Mesenchymal stem cell (in vitro differentiated cells and primary cell): ENCODE results near the gene ROPN1.
"Not testable (repeated sequence)": the region's sequence is repeated elsewhere in the genome, so short reads cannot be mapped to it uniquely, and the experiment has no call there.

Source experiments
- DNase-seq: peaks from one replicate; pipeline ENCODE4 v3.0.0-alpha.2; 2013
- H2AFZ ChIP-seq: one replicate; pipeline ENCODE4 v1.6.1; 2013; ENCODE audit warnings: low read depth, mild to moderate bottlenecking, control low read depth, inconsistent platforms, low read length, moderate library complexity
- H2AK5ac ChIP-seq: 2 replicates; pipeline ENCODE4 v1.6.1; 2013; ENCODE audit warnings: low read length, moderate library complexity, mild to moderate bottlenecking, inconsistent platforms; ENCODE audit not compliant: severe bottlenecking
- H2BK120ac ChIP-seq: one replicate; pipeline ENCODE4 v1.6.1; 2013; ENCODE audit warnings: low read depth, mild to moderate bottlenecking, inconsistent platforms, low read length, moderate library complexity
- H2BK12ac ChIP-seq, 2 experiments: one replicate each; pipeline ENCODE4 v1.6.1; 2013; ENCODE audit warnings: inconsistent platforms in 2 of 2, low read length in 2 of 2, mild to moderate bottlenecking in 2 of 2, moderate library complexity in 2 of 2, control low read depth in 1 of 2
- H2BK15ac ChIP-seq: one replicate; pipeline ENCODE4 v1.6.1; 2013; ENCODE audit warnings: mild to moderate bottlenecking, low read depth, inconsistent platforms; ENCODE audit not compliant: poor library complexity, severe bottlenecking
- H2BK5ac ChIP-seq: 2 replicates; pipeline ENCODE4 v1.6.1; 2013; ENCODE audit warnings: low read depth, mild to moderate bottlenecking, low read length, control low read depth, inconsistent platforms; ENCODE audit not compliant: poor library complexity, severe bottlenecking
- H3K14ac ChIP-seq, 2 experiments: one replicate each; pipeline ENCODE4 v1.6.1; 2013; ENCODE audit warnings: inconsistent platforms in 2 of 2, low read length in 2 of 2, control low read depth in 1 of 2, mild to moderate bottlenecking in 1 of 2, moderate library complexity in 1 of 2
- H3K18ac ChIP-seq, 2 experiments: one replicate each; pipeline ENCODE4 v1.6.1; 2013; ENCODE audit warnings: inconsistent platforms in 2 of 2, low read length in 2 of 2, control low read depth in 1 of 2, low read depth in 1 of 2, mild to moderate bottlenecking in 1 of 2
- H3K23ac ChIP-seq, 2 experiments: one replicate each; pipeline ENCODE4 v1.6.1; 2013; ENCODE audit warnings: inconsistent platforms in 2 of 2, low read length in 2 of 2, mild to moderate bottlenecking in 2 of 2, moderate library complexity in 2 of 2, control low read depth in 1 of 2
- H3K27ac ChIP-seq: 2 replicates; pipeline ENCODE4 v1.5.1; 2013; ENCODE audit warnings: mild to moderate bottlenecking, moderate library complexity, low read length, control low read depth, inconsistent platforms; ENCODE audit not compliant: poor library complexity, severe bottlenecking
- H3K27me3 ChIP-seq, 2 experiments: 2 replicates each; pipeline versions ENCODE4 v1.6.1 to v1.7.0; 2013; ENCODE audit warnings: low read length in 2 of 2, mild to moderate bottlenecking in 2 of 2, moderate library complexity in 2 of 2, control low read depth in 1 of 2, inconsistent platforms in 1 of 2; ENCODE audit not compliant: control insufficient read depth in 1 of 2, insufficient read depth in 1 of 2
- H3K36me3 ChIP-seq, 2 experiments: 2 replicates each; pipeline versions ENCODE4 v1.6.1 to v1.7.0; 2013; ENCODE audit warnings: low read length in 2 of 2, control low read depth in 1 of 2, inconsistent platforms in 1 of 2, low read depth in 1 of 2, mild to moderate bottlenecking in 1 of 2; ENCODE audit not compliant: insufficient read depth in 2 of 2, control insufficient read depth in 1 of 2
- H3K4ac ChIP-seq, 2 experiments: one replicate each; pipeline ENCODE4 v1.6.1; 2013; ENCODE audit warnings: inconsistent platforms in 2 of 2, low read length in 2 of 2, mild to moderate bottlenecking in 2 of 2, moderate library complexity in 2 of 2, control low read depth in 1 of 2, low read depth in 1 of 2
- H3K4me1 ChIP-seq: 2 replicates; pipeline ENCODE4 v1.6.1; 2013; ENCODE audit warnings: low read depth, low read length, control low read depth; ENCODE audit not compliant: control insufficient read depth, insufficient read depth
- H3K4me2 ChIP-seq: 2 replicates; pipeline ENCODE4 v1.6.1; 2013; ENCODE audit warnings: low read length, mild to moderate bottlenecking, inconsistent platforms; ENCODE audit not compliant: poor library complexity, severe bottlenecking
- H3K4me3 ChIP-seq, 2 experiments: 2 replicates each; pipeline versions ENCODE4 v1.5.1 to v1.7.0; 2013; ENCODE audit warnings: low read length in 2 of 2, mild to moderate bottlenecking in 2 of 2, control low read depth in 1 of 2, low read depth in 1 of 2; ENCODE audit not compliant: insufficient read depth in 1 of 2
- H3K79me1 ChIP-seq: replicated peaks from 2 replicates; pipeline ENCODE4 v1.6.1; 2013; ENCODE audit warnings: mild to moderate bottlenecking, control low read depth, low read length, inconsistent platforms; ENCODE audit not compliant: poor library complexity, severe bottlenecking
- H3K9ac ChIP-seq: 2 replicates; pipeline ENCODE4 v1.7.0; 2013; ENCODE audit warnings: mild to moderate bottlenecking, low read length, moderate library complexity
- H3K9me3 ChIP-seq: 2 replicates; pipeline ENCODE4 v1.7.0; 2013; ENCODE audit warnings: mild to moderate bottlenecking, low read length; ENCODE audit not compliant: control insufficient read depth
- H4K8ac ChIP-seq: one replicate; pipeline ENCODE4 v1.6.1; 2013; ENCODE audit warnings: inconsistent platforms, mild to moderate bottlenecking, low read length, moderate library complexity
- H4K91ac ChIP-seq: one replicate; pipeline ENCODE4 v1.6.1; 2013; ENCODE audit warnings: mild to moderate bottlenecking, low read length, inconsistent platforms
- WGBS: methylation state at CpG from one replicate; pipeline ENCODE4 v1.1.7; 2013; ENCODE audit warnings: mixed read lengths; 5-methylcytosine and 5-hydroxymethylcytosine counted together

ROPN1 gene

DNA sequence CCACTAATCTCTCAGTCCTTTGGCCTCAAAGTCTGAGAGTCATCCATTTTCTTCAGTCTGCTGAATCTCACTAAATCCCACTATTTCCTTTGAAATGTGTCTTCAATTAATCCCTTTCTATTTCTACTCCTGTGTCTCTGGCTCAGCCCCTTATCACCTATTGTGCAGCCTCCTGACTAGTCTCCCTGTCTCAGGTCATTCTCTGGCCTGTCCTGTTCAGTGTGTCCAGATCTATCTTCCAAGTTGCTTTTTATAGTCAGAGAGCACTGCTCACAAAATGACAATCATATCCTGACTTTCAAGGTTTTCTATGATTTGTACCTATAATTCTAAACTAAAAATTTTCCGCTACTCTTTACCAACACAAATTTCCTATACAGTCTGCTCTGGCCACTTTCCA is 7.6 kb downstream of the ROPN1 start:
- Histone ChIP-seq H3K4me2 (no peak overlapping the region), H3K27me3 (peaks cover 26 to 71% of the 10 kb centered on the region in 2 experiments), H3K4me3 (no peak overlapping the region), H3K9ac (no peak overlapping the region), H2BK5ac (no peak overlapping the region), H4K8ac (no peak overlapping the region), H3K27ac (no peak overlapping the region), H3K14ac (no peak overlapping the region), H3K23ac (no peak overlapping the region), H3K4ac (no peak overlapping the region), H3K18ac (no peak overlapping the region), H2BK120ac (no peak overlapping the region), H2AFZ (no peak overlapping the region), H3K9me3 (peaks cover 16% of the 10 kb centered on the region), H3K36me3 (no peaks in the 10 kb centered on the region), H3K79me1 (no peaks in the 10 kb centered on the region), H2BK12ac (no peak overlapping the region), H2BK15ac (no peak overlapping the region), H3K4me1 (peaks cover 3% of the 10 kb centered on the region), H4K91ac (no peak overlapping the region), H2AK5ac (no peak overlapping the region)
- DNase-seq, result no peak
- WGBS, result 96% methylated on average over 1 of the region's 1 CpG

DNA sequence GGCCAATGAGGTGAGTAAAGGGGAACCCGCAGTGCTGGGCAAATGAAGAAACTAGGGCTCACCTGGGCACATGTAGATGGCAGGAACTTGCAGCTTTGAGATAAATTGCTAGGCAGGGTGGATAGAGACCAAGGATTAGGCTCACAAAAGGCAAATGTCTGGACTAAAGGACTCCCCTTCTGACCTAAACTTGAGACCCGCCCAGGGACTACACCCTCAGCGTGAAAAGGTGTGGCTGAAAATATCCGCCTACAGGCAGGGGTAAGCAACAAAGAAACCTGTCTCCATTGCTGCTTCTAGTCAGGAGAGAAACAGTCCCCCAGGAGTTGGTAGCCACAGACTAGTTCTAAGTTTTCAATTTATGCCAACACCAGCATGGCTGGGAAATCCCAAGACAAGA is 10.6 kb downstream of the ROPN1 start:
- H2BK12ac ChIP-seq, H3K9ac ChIP-seq, H3K4me1 ChIP-seq, H4K91ac ChIP-seq, H3K23ac ChIP-seq, H3K4me3 ChIP-seq, H2BK5ac ChIP-seq, DNase-seq, H3K79me1 ChIP-seq, H3K14ac ChIP-seq, H2AK5ac ChIP-seq, H2BK15ac ChIP-seq, H2AFZ ChIP-seq, H4K8ac ChIP-seq, H3K27ac ChIP-seq, H3K36me3 ChIP-seq, H3K18ac ChIP-seq, H3K4me2 ChIP-seq, H3K4ac ChIP-seq, H2BK120ac ChIP-seq: not testable (repeated sequence)
- WGBS, result 63% methylated on average over 4 of the region's 4 CpGs
- Histone ChIP-seq H3K9me3 (peaks cover 16% of the 10 kb centered on the region), H3K27me3 (peaks cover under 1 to 43% of the 10 kb centered on the region in 2 experiments)

- Histone ChIP-seq H3K27me3 (peaks cover 0 to 42% of the 10 kb centered on the region in 2 experiments), H3K14ac (no peak overlapping the region), H2BK15ac (no peak overlapping the region), H3K4me3 (peak overlapping the region in 1 of 2 experiments; percentile 83), H2BK120ac (no peak overlapping the region), H3K36me3 (no peaks in the 10 kb centered on the region), H2BK12ac (no peak overlapping the region), H3K79me1 (no peaks in the 10 kb centered on the region), H4K91ac (no peak overlapping the region), H4K8ac (no peak overlapping the region), H3K4ac (no peak overlapping the region), H3K4me1 (peaks cover 3% of the 10 kb centered on the region), H3K9ac (no peak overlapping the region), H2AFZ (no peak overlapping the region), H3K9me3 (peaks cover 16% of the 10 kb centered on the region), H2AK5ac (no peak overlapping the region), H3K23ac (no peak overlapping the region), H3K4me2 (no peak overlapping the region), H3K18ac (no peak overlapping the region), H2BK5ac (no peak overlapping the region), H3K27ac (no peak overlapping the region)
- 97% methylated on average over 3 of the region's 4 CpGs for WGBS
- DNase-seq, result no peak
Measured at GRCh38 chr3:123980539-123980938, 11.4 kb downstream of the ROPN1 start.

- peak overlapping the region in 1 of 2 experiments; percentile 83 for H3K4me3 ChIP-seq
- peak; percentile 53 for DNase-seq
- peaks cover 0 to 42% of the 10 kb centered on the region in 2 experiments for H3K27me3 ChIP-seq
- not testable (repeated sequence) for H3K36me3 ChIP-seq, H2AK5ac ChIP-seq, H3K18ac ChIP-seq, H3K79me1 ChIP-seq, H3K4me1 ChIP-seq, H2BK15ac ChIP-seq, H3K27ac ChIP-seq, H3K14ac ChIP-seq, H2BK120ac ChIP-seq, H4K91ac ChIP-seq, H3K23ac ChIP-seq, H4K8ac ChIP-seq, H3K4ac ChIP-seq, H2BK5ac ChIP-seq
- 31% methylated on average over 25 of the region's 29 CpGs for WGBS
- H2BK12ac ChIP-seq, result peak overlapping the region in 1 of 2 experiments; percentile 10
- H2AFZ ChIP-seq, result peak overlapping the region; percentile 46
- H3K4me2 ChIP-seq, result peak overlapping the region; percentile 57
- peaks cover 16% of the 10 kb centered on the region for H3K9me3 ChIP-seq
- peak overlapping the region; percentile 63 for H3K9ac ChIP-seq
Measured at GRCh38 chr3:123979525-123980501, 12.1 kb downstream of the ROPN1 start.
